ENCODE results near the gene GALNT2.

Gene GALNT2

DNA sequence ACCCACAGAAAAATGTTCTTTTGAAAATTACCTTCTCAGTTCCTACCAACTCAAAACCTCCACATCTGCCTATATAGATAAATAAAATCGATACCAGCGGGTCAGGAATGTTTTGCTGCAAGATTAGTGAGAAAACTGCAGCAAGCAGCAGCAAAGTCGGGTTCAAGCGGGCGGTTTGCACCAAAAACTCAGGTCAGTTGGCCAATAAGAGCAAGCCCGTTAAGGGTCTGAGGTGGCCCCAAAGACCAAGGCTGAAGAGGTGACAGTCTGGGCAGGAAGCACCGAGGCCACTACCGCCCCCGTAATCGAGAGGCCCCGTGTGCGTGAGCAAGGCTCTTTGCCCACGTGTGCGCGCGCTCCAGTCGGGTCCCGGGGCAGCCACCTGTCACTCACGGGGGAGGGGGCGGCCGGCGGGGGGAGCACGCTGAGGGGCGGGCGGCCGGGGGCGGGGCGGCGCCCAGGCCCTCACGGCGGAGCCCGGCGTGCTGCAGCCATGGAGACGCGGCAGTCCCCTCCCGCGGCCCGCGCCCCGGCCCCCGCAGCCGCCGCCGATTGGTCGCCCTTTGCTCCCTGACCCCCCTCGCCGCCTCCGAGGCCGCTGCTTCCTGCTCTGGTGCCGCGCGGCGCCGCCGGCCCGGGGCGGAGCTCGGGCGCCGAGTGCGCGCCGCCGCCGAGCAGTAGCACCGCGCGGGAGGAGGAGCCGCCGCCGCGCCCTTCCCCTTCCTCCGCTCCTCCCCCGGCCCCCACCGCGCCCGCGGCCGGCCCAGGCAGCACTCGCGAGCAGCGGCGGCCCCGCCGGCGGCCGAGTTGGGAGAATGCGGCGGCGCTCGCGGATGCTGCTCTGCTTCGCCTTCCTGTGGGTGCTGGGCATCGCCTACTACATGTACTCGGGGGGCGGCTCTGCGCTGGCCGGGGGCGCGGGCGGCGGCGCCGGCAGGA, at the start of gene GALNT2:
Gene GALNT2, plus strand, starts transcription at position 773 of the 939 bp plus-strand sequence. Its CDS starts 43 bp downstream, at position 816.
- peak; percentile 68 to 86 for DNase-seq (ENCODE audit: low read depth in 1 of 2, low spot score in 1 of 2)

DNA sequence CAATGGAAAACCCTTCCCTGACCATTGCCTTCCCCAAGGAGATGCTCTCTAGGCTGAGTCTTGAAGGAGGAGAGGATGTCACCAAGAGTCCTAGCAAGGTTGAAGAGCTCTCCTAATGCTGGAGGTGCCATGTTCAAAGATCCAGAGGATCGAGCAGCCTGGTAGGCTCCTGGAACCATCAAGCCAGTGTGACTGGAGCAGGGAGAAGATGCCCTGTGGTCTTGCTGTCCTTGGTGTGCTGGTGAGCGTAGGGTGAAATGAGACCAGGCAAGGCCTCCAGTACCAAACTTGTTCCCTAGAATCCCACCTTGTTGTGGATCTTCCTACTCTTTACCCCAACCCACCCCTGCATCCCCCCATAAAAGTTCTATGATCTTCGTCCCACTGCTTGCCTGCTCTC, 46.6 kb upstream of the GALNT2 start:
- no peak for DNase-seq (ENCODE audit: low read depth in 1 of 2, low spot score in 1 of 2)

DNA sequence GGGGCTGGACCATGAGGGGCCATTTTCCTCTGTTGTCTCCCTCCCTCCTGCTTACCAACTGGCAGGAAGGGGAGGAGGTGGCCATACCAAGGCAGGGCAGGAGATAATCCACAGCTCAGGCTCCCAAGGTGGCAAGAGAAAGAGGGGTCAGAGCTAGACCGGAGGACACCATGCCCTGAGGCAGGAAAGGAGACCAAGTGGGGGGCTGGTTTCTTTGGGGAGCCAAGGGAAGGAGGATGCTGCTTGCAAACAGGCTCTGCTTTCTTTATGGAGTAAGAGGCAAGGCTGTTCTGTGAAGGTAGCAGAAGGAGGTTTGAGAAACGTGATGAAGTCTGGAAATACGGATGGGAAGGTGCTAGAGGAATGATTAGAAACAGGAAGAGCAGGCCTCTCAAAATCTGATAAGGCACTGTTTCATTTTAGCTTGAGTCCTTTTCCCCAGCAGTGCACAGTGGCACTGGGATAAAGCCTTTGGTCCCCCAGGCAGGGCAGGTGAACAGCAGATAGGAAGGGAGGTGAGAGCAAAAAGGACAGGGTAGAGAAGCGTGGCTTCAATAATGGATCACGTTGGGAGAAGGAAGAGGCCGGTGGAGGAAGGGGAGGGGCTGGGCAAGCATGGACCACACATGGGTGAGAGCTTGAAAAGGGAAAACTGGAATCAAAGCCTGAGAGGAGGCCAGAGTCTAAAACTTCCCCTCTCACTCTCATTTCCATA, 44.2 kb upstream of the GALNT2 start:
- DNase-seq (ENCODE audit: low read depth in 1 of 2, low spot score in 1 of 2) = no peak

DNA sequence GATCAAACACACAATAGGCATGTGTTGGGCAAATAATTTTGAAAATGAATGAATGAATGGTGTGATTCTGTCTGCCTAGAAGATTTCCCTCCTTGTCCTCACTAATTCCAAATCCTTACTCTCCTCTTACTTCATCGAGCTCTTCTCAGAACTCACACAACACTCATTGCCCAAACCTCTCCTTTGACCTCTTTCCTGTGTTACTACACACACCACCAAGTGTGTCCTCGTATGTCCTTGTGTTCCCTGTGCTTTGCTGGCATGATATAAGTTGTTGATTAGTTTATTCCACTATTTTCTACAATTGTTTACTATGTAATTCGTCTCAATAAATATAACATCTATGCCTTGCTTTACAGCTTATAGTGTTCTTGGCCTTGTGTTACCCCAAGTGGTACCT, 41.4 kb upstream of the GALNT2 start:
- no peak for DNase-seq (ENCODE audit: low read depth in 1 of 2, low spot score in 1 of 2)

DNA sequence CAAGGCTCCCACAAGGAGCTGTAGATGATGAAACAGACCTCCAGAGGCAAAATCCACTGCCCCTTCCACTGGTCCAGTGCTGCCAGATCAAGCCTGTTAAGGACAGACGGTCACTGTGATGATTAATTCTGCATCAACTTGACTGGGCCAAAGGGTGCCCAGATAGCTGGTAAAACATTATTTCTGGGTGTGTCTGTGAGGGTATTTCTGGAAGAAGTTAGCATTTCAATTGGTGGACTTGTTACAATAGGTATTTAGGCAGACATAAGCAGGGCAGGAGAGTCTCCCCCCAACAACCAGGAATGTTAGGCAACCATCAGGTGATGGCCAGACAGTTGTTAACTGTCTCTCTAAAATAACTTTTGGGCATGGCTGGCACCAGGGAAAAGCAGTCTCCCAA, 40.9 kb upstream of the GALNT2 start:
- no peak for DNase-seq (ENCODE audit: low read depth in 1 of 2, low spot score in 1 of 2)

DNA sequence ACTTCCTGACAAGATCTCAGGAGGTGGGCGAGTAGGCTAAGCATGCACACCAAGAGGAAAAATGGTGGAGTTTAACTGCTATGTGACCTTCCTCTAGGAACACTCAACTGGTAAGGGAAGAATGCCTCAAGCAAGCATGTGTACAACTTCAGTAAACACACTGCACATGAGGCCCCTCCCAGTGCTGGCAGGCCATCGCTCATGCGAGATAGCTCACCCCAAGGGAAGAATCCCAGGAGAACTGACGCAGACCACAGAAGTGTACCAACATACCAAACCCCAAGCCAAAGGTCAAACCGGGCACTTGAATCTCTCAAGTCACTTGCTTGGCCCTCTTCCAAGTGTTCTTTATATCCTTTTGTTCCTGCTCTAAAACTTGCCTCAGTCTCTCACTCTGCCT, 40.5 kb upstream of the GALNT2 start:
- DNase-seq (ENCODE audit: low read depth in 1 of 2, low spot score in 1 of 2) = no peak

DNA sequence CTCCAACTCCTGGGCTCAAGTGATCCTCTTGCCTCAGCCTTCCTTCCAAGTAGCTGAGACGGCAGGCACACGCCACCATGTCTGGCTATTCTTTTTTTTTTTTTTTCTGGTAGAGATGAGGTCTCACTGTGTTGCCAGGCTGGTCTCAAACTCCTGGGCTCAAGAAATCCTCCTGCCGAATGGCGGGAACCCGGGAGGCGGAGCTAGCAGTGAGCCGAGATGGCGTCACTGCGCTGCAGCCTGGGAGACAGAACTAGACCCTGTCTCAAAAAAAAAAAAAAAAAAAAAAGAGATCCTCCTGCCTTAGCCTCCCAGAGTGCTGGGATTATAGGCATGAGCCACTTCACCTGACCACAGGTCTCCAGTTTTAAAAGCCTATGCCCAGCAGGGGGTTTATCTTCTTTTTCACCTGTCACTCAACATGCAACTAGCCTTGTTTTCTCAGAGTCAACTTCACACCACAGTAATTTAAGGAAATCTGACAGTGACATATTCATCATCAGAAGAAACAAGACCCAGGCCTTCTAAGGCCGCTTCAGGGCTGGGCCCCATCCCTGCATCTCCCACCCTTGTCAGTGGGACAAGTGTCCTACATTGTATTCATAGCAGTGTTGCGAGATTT, 38.3 kb upstream of the GALNT2 start:
- no peak for DNase-seq (ENCODE audit: low read depth in 1 of 2, low spot score in 1 of 2)

DNA sequence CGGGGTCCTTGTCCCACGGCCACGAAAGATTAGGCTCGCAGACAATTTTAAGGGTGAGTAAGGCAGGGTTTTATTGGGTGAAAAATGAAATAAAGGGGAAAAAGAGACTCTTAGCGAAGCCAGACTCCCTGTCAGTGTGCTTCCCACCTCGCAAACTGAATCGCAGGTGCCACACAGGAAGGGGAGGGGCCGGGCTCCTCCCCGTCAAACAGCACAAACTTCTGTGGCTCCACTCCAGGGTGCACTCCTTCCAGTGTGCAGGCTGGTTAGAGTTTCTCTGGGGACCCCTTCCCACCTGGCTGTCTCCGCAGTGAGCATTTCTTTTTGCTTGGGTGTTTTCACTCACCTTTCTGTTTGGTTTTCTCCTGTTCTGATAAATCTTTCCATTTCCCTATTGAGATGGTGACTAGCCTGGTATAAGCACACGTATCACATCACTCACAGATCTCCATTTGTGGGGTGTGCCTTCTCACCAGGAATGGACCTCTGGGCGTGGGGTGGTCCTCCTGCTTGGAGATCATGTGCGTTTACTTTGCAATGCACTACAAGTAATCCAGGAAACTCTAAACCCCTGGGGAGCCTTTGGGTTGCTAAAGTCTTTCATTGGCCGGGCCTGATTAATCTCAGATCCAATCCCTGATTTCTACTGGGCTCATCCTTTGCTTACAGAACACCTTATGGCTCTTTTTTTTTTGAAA, 37.6 kb upstream of the GALNT2 start:
- DNase-seq (ENCODE audit: low read depth in 1 of 2, low spot score in 1 of 2) = no peak

DNA sequence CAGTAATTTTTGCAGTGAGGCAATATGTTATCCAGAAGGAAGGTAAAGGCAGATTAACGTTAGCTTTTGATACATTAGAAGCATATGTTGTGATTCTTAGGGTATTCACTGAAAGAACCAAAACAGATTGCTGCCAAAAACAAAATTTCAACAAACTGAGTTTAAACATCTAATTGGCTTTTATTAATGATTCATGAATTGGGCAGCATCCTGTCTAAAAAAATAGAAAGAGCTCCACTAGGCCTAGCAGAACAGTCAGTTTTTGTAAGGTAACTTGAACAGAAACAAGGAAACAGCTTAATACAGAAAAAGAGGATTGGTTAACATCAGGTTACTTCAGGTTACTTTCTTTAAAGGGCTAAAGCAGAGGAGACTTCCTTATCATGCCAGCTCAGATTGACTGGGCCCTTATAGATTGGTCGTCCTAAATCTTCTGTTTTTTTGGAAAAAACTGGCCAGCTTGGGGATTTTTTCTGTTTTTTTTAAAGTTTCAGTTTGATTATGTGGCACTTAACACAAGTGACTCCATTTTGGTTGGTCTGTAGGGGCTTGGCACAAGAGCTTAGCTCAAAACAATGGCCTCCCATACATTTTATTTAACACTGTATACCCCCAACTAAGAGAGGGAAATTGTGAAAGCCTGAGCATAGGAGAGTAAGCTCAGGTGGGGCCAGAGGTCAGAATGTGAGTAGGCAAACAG, 36.8 kb upstream of the GALNT2 start:
- DNase-seq (ENCODE audit: low read depth in 1 of 2, low spot score in 1 of 2) = no peak

DNA sequence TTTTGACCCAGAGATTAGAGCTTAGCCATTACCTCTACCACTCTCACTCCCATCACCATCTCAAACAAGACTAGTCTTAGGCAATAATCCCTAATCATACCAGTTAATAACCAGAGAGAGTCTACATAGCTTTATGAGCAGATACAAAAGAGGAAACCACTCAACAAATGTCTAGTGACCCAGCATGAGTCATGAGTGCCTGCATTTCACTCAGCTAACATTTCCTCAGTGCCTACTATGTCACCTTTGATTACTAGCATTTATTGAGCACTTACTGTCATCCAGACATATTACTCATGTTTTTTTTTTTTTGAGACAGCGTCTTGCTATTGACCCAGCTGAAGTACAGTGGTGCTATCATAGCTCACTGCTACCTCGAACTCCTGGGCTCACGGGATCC, 35.9 kb upstream of the GALNT2 start:
- DNase-seq (ENCODE audit: low read depth in 1 of 2, low spot score in 1 of 2) = no peak

DNA sequence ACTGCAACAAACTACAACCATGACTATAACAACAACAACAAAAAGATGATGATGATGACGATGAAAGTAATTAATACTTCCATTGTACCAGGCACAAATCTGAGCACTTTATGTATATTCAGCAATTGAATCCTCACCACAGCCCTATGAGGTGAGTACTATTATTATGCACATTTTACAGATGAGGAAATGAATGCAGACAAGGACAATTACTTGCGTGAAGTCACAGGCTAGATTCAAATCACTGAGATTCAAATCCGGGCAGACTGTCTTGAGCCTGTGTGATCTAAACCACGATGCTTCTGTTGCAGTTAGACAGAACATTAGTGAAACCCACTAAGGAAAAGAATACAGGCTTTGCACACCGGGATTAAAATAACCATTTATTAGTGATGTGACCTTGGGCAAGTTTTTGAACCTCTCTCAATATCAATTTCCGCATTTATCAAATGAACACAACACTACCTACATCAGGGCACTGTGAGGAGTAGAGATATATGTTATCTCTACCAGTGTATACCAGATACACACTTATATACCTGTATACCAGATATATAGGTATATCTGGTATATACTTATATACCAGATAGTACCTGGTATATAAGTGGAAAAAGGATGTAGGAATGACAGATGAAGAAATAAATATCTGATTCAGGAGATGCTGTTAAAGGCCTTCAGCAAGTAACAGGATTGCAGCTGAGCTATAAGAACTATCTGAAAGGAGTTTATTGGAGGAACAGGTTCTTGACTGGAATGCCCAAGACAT, 34.3 kb upstream of the GALNT2 start:
- no peak for DNase-seq (ENCODE audit: low read depth in 1 of 2, low spot score in 1 of 2)

DNA sequence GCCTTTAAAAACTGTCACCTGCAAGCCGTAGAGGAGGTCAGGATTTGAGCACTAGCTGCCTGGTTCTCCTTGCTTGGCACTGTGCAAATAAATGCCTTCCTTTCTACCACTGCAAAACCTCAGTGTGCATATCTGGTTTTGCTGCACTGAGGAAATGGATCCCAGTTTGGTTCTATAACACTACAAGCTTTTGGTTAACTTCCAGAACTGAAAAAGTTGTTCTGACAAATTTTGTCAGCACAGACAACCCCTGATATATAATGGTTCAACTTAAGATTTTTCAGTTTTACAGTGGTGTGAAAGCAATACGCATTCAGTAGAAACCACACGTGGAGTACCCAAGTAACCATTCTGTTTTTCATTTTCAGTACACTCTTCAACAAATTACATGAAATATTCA, 29.8 kb upstream of the GALNT2 start:
- DNase-seq (ENCODE audit: low read depth in 1 of 2, low spot score in 1 of 2) = no peak

DNA sequence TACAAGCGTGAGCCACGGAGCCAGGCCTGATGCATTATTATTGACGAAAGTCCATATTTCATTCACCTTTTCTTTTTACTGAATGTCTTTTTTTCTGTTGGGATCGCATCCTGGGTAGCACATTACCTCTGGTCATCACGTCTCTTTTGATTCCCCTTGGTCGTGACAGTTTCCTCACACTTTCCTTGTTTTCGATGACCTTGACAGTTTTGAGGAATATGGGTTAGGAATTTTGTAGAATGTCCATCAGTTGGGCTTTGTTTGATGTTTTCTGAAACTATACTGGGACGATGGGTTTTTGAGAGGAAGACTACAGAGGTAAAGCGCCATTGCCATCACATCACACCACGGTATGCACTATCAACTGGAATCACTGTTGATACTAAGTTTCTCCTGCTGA, 26.6 kb upstream of the GALNT2 start:
- DNase-seq (ENCODE audit: low read depth in 1 of 2, low spot score in 1 of 2) = no peak

DNA sequence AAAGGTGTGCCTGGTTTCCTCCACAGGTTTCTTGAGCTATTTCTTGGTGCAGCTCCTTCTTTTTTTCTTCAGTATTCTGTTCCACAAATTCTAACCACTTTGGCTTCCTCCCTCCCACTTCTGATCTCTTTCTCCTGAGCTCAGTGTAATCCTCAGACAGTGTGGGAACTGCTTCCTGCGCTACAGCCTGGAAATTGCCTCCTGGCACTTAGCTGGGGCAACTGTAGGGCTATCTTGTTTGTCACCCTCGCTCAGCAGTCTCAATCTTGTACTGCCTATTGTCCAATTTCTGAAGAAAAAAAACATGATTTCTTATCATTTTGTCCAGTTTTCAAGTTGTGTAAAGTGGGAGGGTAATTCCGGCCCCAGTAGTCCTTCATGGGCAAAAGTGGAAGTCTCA, 24.0 kb upstream of the GALNT2 start:
- no peak for DNase-seq (ENCODE audit: low read depth in 1 of 2, low spot score in 1 of 2)

DNA sequence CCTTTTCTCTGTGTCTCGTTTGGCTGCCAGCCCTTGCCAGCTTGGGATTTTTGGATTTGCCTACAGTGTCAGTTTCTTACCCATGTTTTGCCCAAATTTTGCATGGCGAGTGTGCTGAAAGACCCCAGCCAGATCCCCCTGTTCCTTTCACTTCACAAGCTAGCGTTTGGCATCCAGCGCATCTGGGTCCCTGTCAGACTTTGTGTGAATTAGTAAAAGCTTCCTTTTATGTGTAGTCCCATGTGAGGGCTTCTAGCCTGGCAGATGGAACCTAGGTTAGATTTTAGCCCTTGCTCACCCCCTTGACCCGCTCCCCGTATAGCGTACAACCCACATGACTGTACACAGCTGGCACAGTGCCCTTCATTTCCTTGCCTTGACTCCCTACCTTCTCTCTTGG, 22.3 kb upstream of the GALNT2 start:
- DNase-seq (ENCODE audit: low read depth in 1 of 2, low spot score in 1 of 2) = no peak

DNA sequence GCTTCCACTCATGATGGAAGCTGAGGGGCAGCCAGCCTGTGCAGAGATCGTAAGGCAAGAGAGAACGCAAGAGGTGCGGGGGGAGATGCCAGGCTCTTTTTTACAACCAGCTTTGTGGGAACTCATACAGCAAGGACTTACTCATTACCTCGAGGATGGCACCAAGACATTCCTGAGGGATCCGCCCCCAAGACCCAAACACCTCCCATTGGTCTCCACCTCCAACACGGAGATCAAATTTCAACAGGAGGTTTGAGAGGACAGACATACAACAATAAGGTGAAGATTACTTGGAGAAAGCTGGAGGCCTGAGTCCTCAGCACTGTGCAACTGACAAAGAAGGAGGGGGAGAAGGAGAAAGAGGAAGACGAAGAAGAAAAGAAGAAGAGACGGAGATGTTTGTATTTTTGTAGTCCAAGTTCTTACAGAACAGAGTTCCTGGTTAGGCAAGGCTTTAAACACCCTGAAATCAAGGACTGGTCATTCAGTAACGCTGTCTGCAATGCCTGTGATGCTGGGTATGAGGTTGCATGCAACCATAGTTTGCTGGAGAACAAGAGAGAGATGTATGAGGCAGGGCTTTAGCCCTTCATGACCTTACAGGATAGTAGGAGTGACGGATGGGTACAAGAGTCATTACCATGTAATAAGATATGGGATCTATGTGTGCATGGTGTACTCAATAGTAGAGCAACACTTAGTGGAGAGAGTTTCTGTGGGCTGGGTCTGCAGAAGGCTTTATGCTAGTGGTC, 19.7 kb upstream of the GALNT2 start:
- no peak for DNase-seq (ENCODE audit: low read depth in 1 of 2, low spot score in 1 of 2)

DNA sequence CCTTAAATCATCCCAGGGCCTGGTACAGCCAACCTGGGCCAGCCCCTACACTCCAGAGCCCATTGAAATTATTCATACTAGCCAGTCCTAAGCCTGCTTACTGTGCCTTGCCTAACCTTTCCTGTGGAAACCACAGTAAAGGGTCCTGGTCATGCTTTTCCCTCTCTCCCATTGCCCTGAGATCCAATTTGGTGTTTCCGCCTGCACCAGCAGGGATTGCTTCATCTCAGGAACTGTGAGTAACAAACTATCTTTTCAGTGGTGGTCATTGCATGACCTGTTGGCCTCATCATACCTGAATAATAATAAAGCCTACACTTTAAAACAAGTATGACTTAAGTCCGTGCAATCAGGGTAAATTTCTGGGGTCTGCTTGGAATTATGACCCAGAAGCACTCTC, 18.7 kb upstream of the GALNT2 start:
- DNase-seq (ENCODE audit: low read depth in 1 of 2, low spot score in 1 of 2) = no peak

DNA sequence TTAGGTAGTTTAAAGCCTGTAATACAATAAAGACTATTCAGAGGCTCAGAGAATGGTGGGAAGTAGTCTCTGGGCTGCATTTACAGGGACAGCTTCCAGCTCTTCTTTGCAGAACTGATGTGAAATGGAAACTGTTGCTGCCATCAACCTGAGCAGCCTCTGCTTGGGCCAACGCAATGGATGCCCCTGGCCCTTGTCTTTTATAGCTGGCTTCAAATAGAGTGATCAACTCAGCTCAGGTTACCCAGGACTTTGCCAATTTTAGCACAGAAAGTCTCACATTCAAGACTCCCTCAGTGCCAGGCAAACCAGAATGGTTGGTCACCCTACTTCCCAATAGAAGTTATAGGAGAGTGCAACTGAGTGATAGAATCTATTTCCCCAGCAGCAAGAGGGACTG, 18.1 kb upstream of the GALNT2 start:
- DNase-seq (ENCODE audit: low read depth in 1 of 2, low spot score in 1 of 2) = no peak

DNA sequence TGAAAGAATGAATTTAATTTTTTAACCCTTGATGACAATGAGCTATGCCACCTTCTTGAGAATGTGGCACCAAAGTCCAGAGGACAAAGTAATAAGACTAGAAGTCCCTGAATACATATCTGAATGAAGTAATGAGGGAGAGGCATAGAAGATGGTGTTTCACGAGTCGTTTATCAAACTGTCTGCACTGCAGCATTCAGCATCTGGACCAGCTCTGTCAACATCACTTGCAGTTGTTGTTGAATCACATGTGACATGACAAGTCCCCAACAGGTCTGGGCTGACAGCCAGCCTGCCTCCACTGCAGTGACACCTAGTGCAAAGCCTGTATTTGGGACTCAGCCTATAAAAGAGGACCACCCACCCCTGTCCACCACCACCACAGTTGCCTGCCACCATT, 17.3 kb upstream of the GALNT2 start:
- DNase-seq (ENCODE audit: low read depth in 1 of 2, low spot score in 1 of 2) = no peak
